Activated CD4-positive, alpha-beta T cell treated with anti-CD3 and anti-CD28 coated beads, Interleukin-2, amount 10 ng/mL, durations not matched to agents 7 days and 5 days (primary cell): ENCODE data around the gene PRR15L. TPM values are rescaled to one million over a fixed set of nuclear protein-coding genes. Genes with fewer than 3 reads are reported as not detected.

Source experiments
- CTCF ChIA-PET: fragments of 350-600 bp; sonication (Branson Sonifier 250); formaldehyde crosslinking; loops from one replicate; lab custom pipeline; 2021; ENCODE audit warnings: antibody characterized with exemption; lab: Charles Lee
- POLR2A ChIA-PET: fragments of 350-600 bp; sonication (Branson Sonifier 250); formaldehyde crosslinking; loops from one replicate; lab custom pipeline; 2021; ENCODE audit warnings: antibody characterized with exemption; lab: Charles Lee
- DNase-seq: peaks from one replicate; pipeline ENCODE4 v3.0.0-alpha.2; 2020
- H3K27ac Mint-ChIP-seq: one replicate; pipeline ENCODE4 v1.8.0; 2021; ENCODE audit warnings: mild to moderate bottlenecking, moderate library complexity, mixed read lengths
- H3K27me3 Mint-ChIP-seq: one replicate; pipeline ENCODE4 v1.8.0; 2021; ENCODE audit warnings: mixed read lengths
- H3K36me3 Mint-ChIP-seq: one replicate; pipeline ENCODE4 v1.8.0; 2021; ENCODE audit warnings: low read depth, mixed read lengths
- H3K4me1 Mint-ChIP-seq: one replicate; pipeline ENCODE4 v1.8.0; 2021; ENCODE audit warnings: mixed read lengths
- H3K4me3 Mint-ChIP-seq: one replicate; pipeline ENCODE4 v1.8.0; 2021; ENCODE audit warnings: mild to moderate bottlenecking, moderate library complexity, mixed read lengths
- H3K9me3 Mint-ChIP-seq: one replicate; pipeline ENCODE4 v1.8.0; 2021; ENCODE audit warnings: mixed read lengths
- total RNA-seq, 2 experiments: library from RNA; stranded (reverse); gene quantifications; one replicate each; pipeline ENCODE4 v1.2.3, GENCODE V29; 2021

Gene PRR15L
- total RNA-seq, 2 experiments from 2014 or later = not detected

DNA sequence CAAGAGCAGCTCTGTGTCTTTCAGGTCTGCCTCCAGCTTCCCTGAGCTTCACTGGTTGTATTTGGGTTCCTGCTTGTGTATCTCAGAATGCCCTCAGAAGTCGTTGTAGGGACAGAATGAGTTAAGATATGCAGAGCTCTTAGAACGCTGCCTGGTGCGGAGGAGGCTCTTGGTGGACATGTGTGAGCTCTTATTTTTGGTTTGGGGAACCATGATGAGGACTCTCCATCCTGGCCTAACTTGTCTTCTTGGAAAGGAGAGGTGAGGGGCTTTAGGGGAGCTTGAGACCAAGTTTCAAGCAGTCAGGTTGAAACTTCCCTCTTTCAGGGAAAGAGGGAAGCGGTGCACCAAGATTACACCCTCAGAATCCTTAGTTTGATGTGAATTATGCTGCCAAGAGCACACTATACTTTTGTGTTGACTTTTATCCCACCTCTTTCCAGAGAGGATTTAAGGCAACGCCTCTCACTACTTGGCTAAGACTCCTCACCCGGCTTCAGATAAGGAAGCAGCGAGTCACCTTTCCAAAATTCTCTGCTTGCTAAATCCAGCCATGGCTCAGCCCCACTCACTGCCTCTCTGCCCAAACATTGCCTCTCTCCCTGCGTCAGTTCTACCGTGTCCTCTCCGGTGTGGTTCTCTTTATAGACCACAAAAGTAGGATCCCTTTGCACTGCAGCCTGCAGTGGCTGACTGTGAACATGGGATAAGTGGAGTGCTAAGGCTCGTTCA lies 26.0 kb upstream of the PRR15L start:
- CTCF ChIA-PET = interaction anchor here (0.6 to 1.5 kb wide), 3 partner anchors 13 to 126 kb away, joined by 3 to 10 read pairs (median 5); partner anchors contain the start of gene CDK5RAP3
- POLR2A ChIA-PET = no interaction called here
- H3K36me3 Mint-ChIP-seq = peaks cover 11% of the 10 kb centered on the region
- H3K27me3 Mint-ChIP-seq = no peaks in the 10 kb centered on the region
- DNase-seq = no peak
- no peaks in the 10 kb centered on the region for H3K9me3 Mint-ChIP-seq
- H3K4me1 Mint-ChIP-seq = peaks cover 16% of the 10 kb centered on the region
- no peak overlapping the region for H3K27ac Mint-ChIP-seq
- H3K4me3 Mint-ChIP-seq = no peak overlapping the region

- POLR2A ChIA-PET = no interaction called here
- CTCF ChIA-PET = interaction anchor here (1.0 to 1.5 kb wide), 3 partner anchors 12 to 32 kb away, joined by 3 to 10 read pairs (median 5); partner anchors contain the start of gene CDK5RAP3
- no peak for DNase-seq
- Mint-ChIP-seq H3K4me3 (no peak overlapping the region), H3K36me3 (peaks cover 17% of the 10 kb centered on the region), H3K4me1 (peaks cover 13% of the 10 kb centered on the region), H3K9me3 (no peaks in the 10 kb centered on the region), H3K27ac (no peak overlapping the region), H3K27me3 (no peaks in the 10 kb centered on the region)
These were observed 25.1 kb upstream of the PRR15L start for GRCh38 chr17:47982645-47983390.

DNA sequence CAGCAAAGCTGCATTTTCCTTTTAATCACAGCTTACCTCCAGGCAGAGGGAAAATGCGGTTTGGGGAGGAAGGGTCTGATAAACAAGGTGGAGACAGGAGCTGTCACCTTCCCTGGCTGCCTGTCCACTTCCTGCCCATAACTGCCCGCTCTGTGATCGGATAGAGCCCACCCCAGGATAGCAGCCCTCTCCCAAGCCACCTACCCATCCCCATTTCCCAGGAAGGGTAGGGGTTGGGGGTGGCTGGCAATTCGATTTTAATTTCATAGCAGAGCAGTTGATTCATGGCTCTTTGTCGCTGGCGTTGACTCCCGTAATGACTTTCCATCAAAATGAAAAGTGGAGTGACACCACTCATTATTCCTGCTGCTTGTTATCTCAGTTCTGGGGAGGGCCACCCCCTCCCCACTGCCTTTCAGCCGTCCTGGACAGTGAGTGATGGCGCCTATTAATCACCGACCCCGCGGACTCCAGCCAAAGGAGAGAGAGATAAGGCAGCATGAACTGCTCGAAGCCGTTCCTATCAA lies 24.5 kb upstream of the PRR15L start:
- H3K27ac Mint-ChIP-seq = no peak overlapping the region
- peaks cover 21% of the 10 kb centered on the region for H3K36me3 Mint-ChIP-seq
- CTCF ChIA-PET = interaction anchor here (0.9 to 1.5 kb wide), 3 partner anchors 11 to 93 kb away, joined by 3 to 10 read pairs (median 4); partner anchors contain the start of gene CDK5RAP3
- H3K9me3 Mint-ChIP-seq = no peaks in the 10 kb centered on the region
- H3K4me1 Mint-ChIP-seq = peaks cover 13% of the 10 kb centered on the region
- DNase-seq = no peak
- POLR2A ChIA-PET = no interaction called here
- H3K27me3 Mint-ChIP-seq = no peaks in the 10 kb centered on the region
- no peak overlapping the region for H3K4me3 Mint-ChIP-seq

DNA sequence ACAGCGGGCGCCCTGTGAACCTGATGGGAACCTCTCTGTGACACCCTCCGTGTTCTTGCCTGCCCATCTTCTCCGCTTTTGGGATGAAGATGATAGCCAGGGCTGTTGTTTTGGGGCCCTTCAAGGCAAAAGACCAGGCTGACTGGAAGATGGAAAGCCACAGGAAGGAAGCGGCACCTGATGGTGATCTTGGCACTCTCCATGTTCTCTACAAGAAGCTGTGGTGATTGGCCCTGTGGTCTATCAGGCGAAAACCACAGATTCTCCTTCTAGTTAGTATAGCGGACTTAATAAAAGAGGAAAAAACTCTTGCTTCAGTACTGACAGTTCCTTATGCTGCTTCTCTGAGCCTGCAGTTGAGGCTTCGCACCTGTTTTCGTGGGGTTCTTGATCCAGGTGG lies 23.8 kb upstream of the PRR15L start:
- POLR2A ChIA-PET = no interaction called here
- no peaks in the 10 kb centered on the region for H3K27me3 Mint-ChIP-seq
- H3K9me3 Mint-ChIP-seq = no peaks in the 10 kb centered on the region
- CTCF ChIA-PET = interaction anchor here (0.9 to 4.2 kb wide), 3 partner anchors 10 to 93 kb away, joined by 4 to 33 read pairs (median 15); partner anchors contain the start of gene CDK5RAP3
- no peak for DNase-seq
- H3K36me3 Mint-ChIP-seq = peaks cover 27% of the 10 kb centered on the region
- H3K4me1 Mint-ChIP-seq = peaks cover 14% of the 10 kb centered on the region
- no peak overlapping the region for H3K27ac Mint-ChIP-seq
- H3K4me3 Mint-ChIP-seq = no peak overlapping the region

GRCh38 chr17:47980541-47980940 lies 22.9 kb upstream of the PRR15L start:
- H3K9me3 Mint-ChIP-seq = no peaks in the 10 kb centered on the region
- no peak for DNase-seq
- peaks cover 31% of the 10 kb centered on the region for H3K36me3 Mint-ChIP-seq
- H3K4me3 Mint-ChIP-seq = no peak overlapping the region
- H3K27me3 Mint-ChIP-seq = no peaks in the 10 kb centered on the region
- H3K4me1 Mint-ChIP-seq = peaks cover 14% of the 10 kb centered on the region
- H3K27ac Mint-ChIP-seq = no peak overlapping the region
- POLR2A ChIA-PET = no interaction called here
- CTCF ChIA-PET = interaction anchor here (1.3 to 4.2 kb wide), 3 partner anchors 9 to 37 kb away, joined by 3 to 33 read pairs (median 15); partner anchors contain the start of gene CDK5RAP3

DNA sequence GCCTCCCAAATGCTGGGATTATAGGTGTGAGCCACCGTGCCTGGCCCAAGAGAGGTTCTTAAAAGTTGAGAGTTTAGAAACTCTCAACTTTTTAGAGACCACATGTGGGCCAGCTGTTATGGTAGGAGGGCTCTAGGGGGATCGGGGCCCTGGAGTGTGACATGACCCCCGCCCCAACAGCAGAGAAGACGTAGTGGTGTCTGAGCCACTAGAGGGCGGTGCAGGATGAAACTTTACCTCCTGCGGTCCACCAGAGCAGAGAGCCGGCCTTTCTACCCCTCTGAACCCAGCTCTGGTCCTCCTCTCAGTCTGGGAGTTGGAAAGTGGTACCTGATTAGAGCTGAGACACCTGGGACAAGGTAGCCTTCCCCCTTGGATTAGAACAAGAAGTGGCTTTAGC lies 20.6 kb upstream of the PRR15L start:
- DNase-seq = peak; percentile 67
- CTCF ChIA-PET = interaction anchor here (0.7 to 4.2 kb wide), 17 partner anchors 8 to 137 kb away, joined by 3 to 33 read pairs (median 4); partner anchors contain the start of genes CDK5RAP3 and PRR15L
- POLR2A ChIA-PET = interaction anchor here (0.7 kb wide), 1 partner anchor 56 kb away, joined by 4 read pairs; no protein-coding TSS in a partner anchor
- no peak overlapping the region for H3K27ac Mint-ChIP-seq
- no peaks in the 10 kb centered on the region for H3K27me3 Mint-ChIP-seq
- H3K4me1 Mint-ChIP-seq = peaks cover 16% of the 10 kb centered on the region
- no peak overlapping the region for H3K4me3 Mint-ChIP-seq
- no peaks in the 10 kb centered on the region for H3K9me3 Mint-ChIP-seq
- peaks cover 44% of the 10 kb centered on the region for H3K36me3 Mint-ChIP-seq

GRCh38 chr17:47975823-47976205 lies 18.1 kb upstream of the PRR15L start:
- CTCF ChIA-PET = interaction anchor here (0.8 to 2.5 kb wide), 7 partner anchors 13 to 93 kb away, joined by 3 to 16 read pairs (median 3); no protein-coding TSS in a partner anchor
- peak overlapping the region; percentile 9 for H3K27ac Mint-ChIP-seq
- H3K36me3 Mint-ChIP-seq = peaks cover 48% of the 10 kb centered on the region
- POLR2A ChIA-PET = interaction anchor here (0.6 kb wide), 1 partner anchor 195 kb away, joined by 4 read pairs; no protein-coding TSS in a partner anchor
- no peak overlapping the region for H3K4me3 Mint-ChIP-seq
- H3K27me3 Mint-ChIP-seq = no peaks in the 10 kb centered on the region
- no peaks in the 10 kb centered on the region for H3K9me3 Mint-ChIP-seq
- peaks cover 22% of the 10 kb centered on the region for H3K4me1 Mint-ChIP-seq
- DNase-seq = no peak

- Mint-ChIP-seq H3K36me3 (peaks cover 43% of the 10 kb centered on the region), H3K4me1 (peaks cover 24% of the 10 kb centered on the region), H3K9me3 (no peaks in the 10 kb centered on the region), H3K27ac (peak overlapping the region; percentile 9), H3K4me3 (no peak overlapping the region), H3K27me3 (no peaks in the 10 kb centered on the region)
- DNase-seq = no peak
- ChIA-PET POLR2A (interaction anchor here (0.6 kb wide), 1 partner anchor 25 kb away, joined by 5 read pairs; no protein-coding TSS in a partner anchor), CTCF (interaction anchor here (1.5 to 2.5 kb wide), 5 partner anchors 14 to 50 kb away, joined by 3 to 16 read pairs (median 8); no protein-coding TSS in a partner anchor)
These were observed 17.6 kb upstream of the PRR15L start for GRCh38 chr17:47975189-47975822.

DNA sequence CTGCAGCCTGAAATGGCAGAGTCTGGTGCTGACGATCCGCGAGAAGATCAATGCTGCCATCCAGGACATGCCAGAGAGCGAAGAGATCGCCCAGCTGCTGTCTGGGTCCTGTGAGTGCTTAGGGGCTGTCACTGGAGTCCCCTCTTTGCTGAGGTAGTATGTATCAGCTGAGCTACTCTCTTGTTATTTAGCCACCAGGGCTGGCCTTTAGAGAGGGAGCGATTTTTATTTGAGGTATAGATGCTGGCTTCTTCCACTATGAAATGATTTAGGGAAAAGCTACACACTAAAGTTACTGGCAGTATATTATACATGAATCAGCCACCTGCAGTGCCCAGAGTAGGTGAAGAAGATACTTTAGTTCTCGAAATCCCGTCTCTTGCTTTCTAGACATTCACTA lies 15.9 kb upstream of the PRR15L start:
- Mint-ChIP-seq H3K36me3 (peaks cover 38% of the 10 kb centered on the region), H3K4me3 (no peak overlapping the region), H3K4me1 (peaks cover 31% of the 10 kb centered on the region), H3K9me3 (no peaks in the 10 kb centered on the region), H3K27ac (no peak overlapping the region), H3K27me3 (peaks cover 2% of the 10 kb centered on the region)
- DNase-seq = no peak
- ChIA-PET CTCF (interaction anchor here (1.1 to 1.2 kb wide), 2 partner anchors 9 to 107 kb away, joined by 3 read pairs; no protein-coding TSS in a partner anchor), POLR2A (no interaction called here)

GRCh38 chr17:47970725-47971499 lies 13.2 kb upstream of the PRR15L start, which contains the start of gene CDK5RAP3:
Gene CDK5RAP3 (plus strand): TSS chr17:47971113. CDS start chr17:47971147, 34 bp downstream.
- POLR2A ChIA-PET = interaction anchor here (0.8 to 1.9 kb wide), 3 partner anchors 22 to 75 kb away, joined by 3 to 6 read pairs (median 3); partner anchors contain the start of genes PNPO and SP2
- H3K9me3 Mint-ChIP-seq = no peaks in the 10 kb centered on the region
- H3K27ac Mint-ChIP-seq = peak within 1 kb of the TSS; percentile 89
- peaks cover 23% of the 10 kb centered on the region for H3K36me3 Mint-ChIP-seq
- peaks cover 30% of the 10 kb centered on the region for H3K4me1 Mint-ChIP-seq
- H3K4me3 Mint-ChIP-seq = peak within 1 kb of the TSS; percentile 94
- peaks cover 2% of the 10 kb centered on the region for H3K27me3 Mint-ChIP-seq
- CTCF ChIA-PET = interaction anchor here (0.5 to 10.0 kb wide), 44 partner anchors 8 to 742 kb away, joined by 3 to 142 read pairs (median 5); partner anchors contain the start of genes LRRC46, MRPL10, PNPO and PRR15L
- DNase-seq = peak; percentile 100
